Thyroid gland (tissue), 4 donors: ENCODE measurements around the gene OR8G1. TPM values are rescaled to one million over a fixed set of nuclear protein-coding genes. Genes with fewer than 3 reads are reported as not detected.
"Not testable (repeated sequence)": the region's sequence is repeated elsewhere in the genome, so short reads cannot be mapped to it uniquely, and the experiment has no call there.

Source experiments
- DNase-seq, 2 donors: peaks; one replicate each; pipeline ENCODE4 v3.0.0-alpha.2; 2019
- H3K27ac ChIP-seq, 3 donors: fragments of 200-600 bp; sonication (generic); 1 replicate in 2 of 3; 2 replicates in 1 of 3; pipeline ENCODE4 v1.5.1; 2016 to 2019; ENCODE audit warnings: mild to moderate bottlenecking in 1 of 3, moderate library complexity in 1 of 3
- H3K27me3 ChIP-seq: fragments of 200-600 bp; sonication (generic); one replicate; pipeline ENCODE4 v1.5.1; 2019
- H3K36me3 ChIP-seq, 2 donors: fragments of 200-600 bp; sonication (generic); one replicate each; pipeline ENCODE4 v1.5.1; 2016 to 2019
- H3K4me1 ChIP-seq, 2 donors: fragments of 200-600 bp; sonication (generic); one replicate each; pipeline ENCODE4 v1.5.1; 2017 to 2019
- H3K4me3 ChIP-seq, 3 donors: fragments of 200-600 bp; sonication (generic); replicated peaks in 1 of 3; 1 replicate in 2 of 3; 2 replicates in 1 of 3; pipeline ENCODE4 v1.5.1; 2016; ENCODE audit warnings: mild to moderate bottlenecking in 1 of 3
- H3K9me3 ChIP-seq: fragments of 200-600 bp; sonication (generic); one replicate; pipeline ENCODE4 v1.5.1; 2017
- CTCF ChIP-seq, 6 experiments: fragments of 200-600 bp in 3 of 6; fragments of 450-650 bp in 3 of 6; sonication (generic) in 3 of 6; IDR thresholded peaks; one replicate each; pipeline ENCODE4 v1.5.1; 2016 to 2019; ENCODE audit warnings: antibody characterized with exemption in 6 of 6, mild to moderate bottlenecking in 2 of 6, inconsistent platforms in 1 of 6, moderate library complexity in 1 of 6
- POLR2A ChIP-seq, 2 donors: fragments of 450-650 bp; IDR thresholded peaks; one replicate each; pipeline ENCODE4 v1.6.1; 2017; ENCODE audit warnings: antibody characterized with exemption in 2 of 2, mild to moderate bottlenecking in 2 of 2, moderate library complexity in 1 of 2
- WGBS, 2 donors: methylation state at CpG; one replicate each; pipeline ENCODE4 v1.1.5; 2017; 5-methylcytosine and 5-hydroxymethylcytosine counted together
- intact Hi-C: fragments of 100-400 bp; cut with DNase I; formaldehyde crosslinking; loops from one replicate; pipeline ENCODE4 v1.15.1; 2023
- total RNA-seq, 4 donors: library from RNA; depleted of rRNA; stranded (reverse); fragments of >200 nt; gene quantifications; one replicate each; pipeline ENCODE4 v1.2.3, GENCODE V29; 2016

OR8G1 gene
- total RNA-seq, 4 donors from 2014 or later, result not detected

- 43 to 53% methylated on average over 1 of the region's 1 CpG for WGBS, 2 donors
- intact Hi-C loops, result no loop called here
- Histone ChIP-seq H3K27me3 (no peaks in the 10 kb centered on the region), H3K27ac (no peak overlapping the region), H3K4me1 (no peaks in the 10 kb centered on the region), H3K9me3 (no peaks in the 10 kb centered on the region), H3K4me3 (no peak overlapping the region), H3K36me3 (no peaks in the 10 kb centered on the region)
- TF ChIP-seq CTCF (IDR thresholded peaks at IDR 0.05) (no peak), POLR2A (IDR thresholded peaks at IDR 0.05) (no peak)
- no peak for DNase-seq
These were observed 7.5 kb upstream of the OR8G1 start for GRCh38 chr11:124233376-124233775.

GRCh38 chr11:124238512-124238911, 2.4 kb upstream of the OR8G1 start:
- Histone ChIP-seq H3K27me3 (no peaks in the 10 kb centered on the region), H3K9me3 (no peaks in the 10 kb centered on the region), H3K4me1 (no peaks in the 10 kb centered on the region), H3K4me3 (no peak overlapping the region), H3K27ac (no peak overlapping the region), H3K36me3 (no peaks in the 10 kb centered on the region)
- TF ChIP-seq POLR2A (IDR thresholded peaks at IDR 0.05) (no peak), CTCF (IDR thresholded peaks at IDR 0.05) (no peak)
- no peak for DNase-seq
- intact Hi-C loops, result no loop called here
- 57 to 72% methylated on average over 5 of the region's 5 CpGs for WGBS, 2 donors

GRCh38 chr11:124249869-124250268, 9.0 kb downstream of the OR8G1 start:
- H3K4me1 ChIP-seq, H3K27ac ChIP-seq, H3K9me3 ChIP-seq, intact Hi-C loops, H3K36me3 ChIP-seq, DNase-seq, H3K27me3 ChIP-seq, H3K4me3 ChIP-seq: not testable (repeated sequence)
- WGBS, 2 donors, result 72 to 74% methylated on average over 3 of the region's 3 CpGs

- TF ChIP-seq CTCF (IDR thresholded peaks at IDR 0.05) (no peak), POLR2A (IDR thresholded peaks at IDR 0.05) (no peak)
- Histone ChIP-seq H3K4me1 (no peaks in the 10 kb centered on the region), H3K27me3 (no peaks in the 10 kb centered on the region), H3K27ac (no peak within 1 kb of the TSS), H3K9me3 (no peaks in the 10 kb centered on the region), H3K4me3 (no peak within 1 kb of the TSS), H3K36me3 (no peaks in the 10 kb centered on the region)
- intact Hi-C loops, result no loop called here
- no peak for DNase-seq
- 71 to 73% methylated on average over 4 of the region's 4 CpGs for WGBS, 2 donors
These were observed 15.2 kb downstream of the OR8G1 start, which contains the start of gene OR8G5 for GRCh38 chr11:124256076-124256475. OR8G5 (plus strand) TSS chr11:124256376; CDS start chr11:124264932, 8,556 bp downstream.

GRCh38 chr11:124265041-124265440, 24.1 kb downstream of the OR8G1 start:
- H3K4me1 ChIP-seq, H3K4me3 ChIP-seq, intact Hi-C loops, H3K27me3 ChIP-seq, H3K27ac ChIP-seq, H3K9me3 ChIP-seq, DNase-seq, H3K36me3 ChIP-seq: not testable (repeated sequence)
- WGBS, 2 donors, result 78 to 81% methylated on average over 4 of the region's 4 CpGs

GRCh38 chr11:124270886-124271285, 30.0 kb downstream of the OR8G1 start:
- H3K27ac ChIP-seq, intact Hi-C loops, H3K4me3 ChIP-seq, DNase-seq, H3K36me3 ChIP-seq, H3K27me3 ChIP-seq, H3K4me1 ChIP-seq, H3K9me3 ChIP-seq: not testable (repeated sequence)
- WGBS, 2 donors, result 64 to 69% methylated on average over 7 of the region's 7 CpGs

- Histone ChIP-seq H3K4me3 (no peak overlapping the region), H3K4me1 (no peaks in the 10 kb centered on the region), H3K9me3 (no peaks in the 10 kb centered on the region), H3K36me3 (no peaks in the 10 kb centered on the region), H3K27me3 (no peaks in the 10 kb centered on the region), H3K27ac (no peak overlapping the region)
- intact Hi-C loops, result no loop called here
- 89 to 93% methylated on average over 2 of the region's 2 CpGs for WGBS, 2 donors
- no peak for DNase-seq
- no peak for TF ChIP-seq CTCF (IDR thresholded peaks at IDR 0.05)
- TF ChIP-seq POLR2A (IDR thresholded peaks at IDR 0.05), result no peak
These were observed 33.1 kb downstream of the OR8G1 start for GRCh38 chr11:124274000-124274399.
